OCI-LY7 (cell line): ENCODE results near the gene CNTNAP1. TPM values are rescaled to one million over a fixed set of nuclear protein-coding genes. Genes with fewer than 3 reads are reported as not detected.

Experiments used
- Bru-seq: library from RNA; stranded (reverse); fragments of 400-500 nt; gene quantifications from one replicate; lab custom pipeline; 2021; lab: Mats Ljungman, UMichigan
- BruChase-seq, 2 experiments: library from RNA; stranded (reverse); fragments of 400-500 nt; gene quantifications; one replicate each; lab custom pipeline; 2021; lab: Mats Ljungman, UMichigan
- BruUV-seq: library from RNA; stranded (reverse); fragments of 400-500 nt; replicated peaks from 2 replicates; lab custom pipeline; 2021; lab: Mats Ljungman, UMichigan
- CTCF ChIA-PET: fragments of 300-600 bp; sonication (Branson Sonifier 250); formaldehyde crosslinking; loops from one replicate; lab custom pipeline; 2022; ENCODE audit warnings: antibody characterized with exemption; ENCODE audit not compliant: unreplicated experiment; lab: Charles Lee
- POLR2A ChIA-PET: fragments of 300-600 bp; sonication (Branson Sonifier 250); formaldehyde crosslinking; loops from one replicate; lab custom pipeline; 2022; ENCODE audit warnings: antibody characterized with exemption; lab: Charles Lee
- DNase-seq: peaks from one replicate; pipeline ENCODE4 v3.0.0-alpha.2; 2015; ENCODE audit warnings: low spot score
- H2AFZ ChIP-seq: fragments of 200-600 bp; sonication (generic), shearing (Covaris generic); 2 replicates; pipeline ENCODE4 v1.6.1; 2014; ENCODE audit warnings: mild to moderate bottlenecking, antibody characterized with exemption, low read length, moderate library complexity
- H3K27ac ChIP-seq: fragments of 200-600 bp; sonication (generic); 2 replicates; pipeline ENCODE4 v1.5.1; 2014; ENCODE audit warnings: mixed run types, low read depth, mild to moderate bottlenecking, moderate library complexity, low read length, inconsistent platforms; ENCODE audit not compliant: poor library complexity, severe bottlenecking
- H3K36me3 ChIP-seq: fragments of 200-600 bp; sonication (generic); 2 replicates; pipeline ENCODE4 v1.6.1; 2014; ENCODE audit warnings: mild to moderate bottlenecking, antibody characterized with exemption, low read length, moderate library complexity, mixed read lengths; ENCODE audit not compliant: insufficient read depth
- H3K4me1 ChIP-seq: fragments of 200-600 bp; sonication (generic); 2 replicates; pipeline ENCODE4 v1.5.1; 2014; ENCODE audit warnings: mild to moderate bottlenecking, low read length; ENCODE audit not compliant: insufficient read depth, poor library complexity, severe bottlenecking
- H3K4me2 ChIP-seq: fragments of 200-600 bp; sonication (generic); 2 replicates; pipeline ENCODE4 v1.6.1; 2014; ENCODE audit warnings: mild to moderate bottlenecking, low read length
- H3K4me3 ChIP-seq: fragments of 200-600 bp; sonication (generic); 2 replicates; pipeline ENCODE4 v1.5.1; 2014; ENCODE audit warnings: mild to moderate bottlenecking, low read depth, low read length; ENCODE audit not compliant: poor library complexity, severe bottlenecking
- H3K79me2 ChIP-seq: fragments of 200-600 bp; sonication (generic); 2 replicates; pipeline ENCODE4 v1.6.1; 2016; ENCODE audit warnings: low read depth, mild to moderate bottlenecking, low read length, moderate library complexity, mixed read lengths; ENCODE audit not compliant: insufficient read depth
- H3K9me2 ChIP-seq: fragments of 200-600 bp; sonication (generic); 2 replicates; pipeline ENCODE4 v1.6.1; 2016; ENCODE audit warnings: mild to moderate bottlenecking, low read length, mixed read lengths; ENCODE audit not compliant: insufficient read depth
- H3K9me3 ChIP-seq: fragments of 200-600 bp; sonication (generic); 2 replicates; pipeline ENCODE4 v1.6.1; 2014; ENCODE audit warnings: mild to moderate bottlenecking, mixed run types, low read length, mixed read lengths
- H4K20me1 ChIP-seq: fragments of 200-600 bp; sonication (generic); 2 replicates; pipeline ENCODE4 v1.6.1; 2014; ENCODE audit warnings: mild to moderate bottlenecking, antibody characterized with exemption, low read length, moderate library complexity, mixed read lengths; ENCODE audit not compliant: insufficient read depth
- EZH2phosphoT487 ChIP-seq: fragments of 200-600 bp; sonication (generic); IDR thresholded peaks from 2 replicates; pipeline ENCODE4 v1.6.1; 2018; ENCODE audit warnings: low read depth, borderline replicate concordance, mild to moderate bottlenecking, mixed run types, antibody characterized with exemption, low read length, moderate library complexity, mixed read lengths
- intact Hi-C: fragments of 100-400 bp; cut with micrococcal nuclease; formaldehyde crosslinking; loops from one replicate; pipeline ENCODE4 v1.10.0; 2022; ENCODE audit not compliant: unreplicated experiment
- long read RNA-seq: library from polyadenylated mRNA; stranded (forward); transcript quantifications from one replicate; pipeline ENCODE4 v2.0.0, GENCODE V29; 2022
- total RNA-seq, 2 experiments: library from RNA; depleted of rRNA in 1 of 2; stranded (reverse); fragments of >200 nt in 1 of 2; shearing (Covaris generic) in 1 of 2; gene quantifications; 2 replicates each; pipeline ENCODE4 v1.2.3, GENCODE V29; 2014 to 2022
- TF ChIP-seq, protein P1 (sequence below): fragments of 200-600 bp; sonication (generic); conservative IDR thresholded peaks from 2 replicates; pipeline ENCODE4 v1.5.1; 2014; ENCODE audit warnings: mild to moderate bottlenecking, antibody characterized with exemption, low read length, moderate library complexity, mixed read lengths

CNTNAP1 gene
- total RNA-seq (2014; rRNA removed; shearing (Covaris generic)), result 0.95 and 1.0 TPM in 2 replicates
- 6.8 TPM in 2 replicates for total RNA-seq (2022)
- Bru-seq, nascent RNA, result percentile 31 among the genes with signal in this experiment
- BruChase-seq, experiment 1, labeled RNA remaining after a 6-hour chase, result percentile 43 among the genes with signal in this experiment
- percentile 41 among the genes with signal in this experiment for BruChase-seq, experiment 2, labeled RNA remaining after a 2-hour chase
- long read RNA-seq, partial matches to known transcripts, result 2 of 3 reads
- long read RNA-seq, other reads (novel, unspliced or antisense), result 1 of 3 reads

DNA sequence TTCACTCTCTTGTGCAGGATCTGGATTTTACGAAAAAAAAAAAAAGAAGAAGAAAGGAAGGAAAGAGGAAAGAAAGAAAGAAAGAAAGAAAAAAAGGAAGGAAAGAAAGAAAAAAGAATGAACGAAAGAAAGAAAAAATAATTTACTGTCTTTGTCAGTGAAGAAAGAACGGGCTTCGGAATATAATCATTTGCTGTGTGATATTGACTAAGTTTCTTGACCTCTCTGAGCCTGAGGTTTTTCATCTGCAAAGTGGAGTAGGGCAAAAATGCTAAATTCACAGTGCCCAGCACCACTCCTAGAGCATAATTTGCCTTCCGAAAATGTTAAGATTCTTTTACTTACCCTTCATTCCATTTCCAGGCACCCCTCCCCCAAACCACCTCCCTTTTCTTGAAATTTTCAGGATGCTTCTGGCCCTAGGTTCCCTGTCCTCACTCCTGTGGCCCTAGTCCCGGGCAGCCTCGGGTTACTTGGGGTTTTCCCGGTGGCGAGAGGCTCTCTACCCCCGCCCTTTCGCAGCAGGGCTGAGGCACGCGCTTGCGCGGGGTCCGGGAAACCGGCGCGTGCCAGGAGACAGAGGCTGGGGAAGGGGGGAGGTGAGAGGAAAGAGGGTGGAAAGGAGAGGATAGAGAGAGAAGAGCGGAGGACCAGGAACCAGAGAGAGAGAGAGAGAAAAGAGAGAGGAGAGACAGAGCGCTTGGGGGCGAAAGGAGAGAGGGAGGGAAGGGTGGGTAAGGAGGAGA lies at the start of gene CNTNAP1:
Gene CNTNAP1, plus strand, starts transcription at position 556 of the 746 bp plus-strand sequence. CDS start 299 bp downstream, outside the sequence.
- POLR2A ChIA-PET, result interaction anchor here (0.5 to 0.6 kb wide), 2 partner anchors 59 to 315 kb away, joined by 3 to 5 read pairs; no protein-coding TSS in a partner anchor
- no peaks in the 10 kb centered on the region for H4K20me1 ChIP-seq
- H3K9me2 ChIP-seq, result no peaks in the 10 kb centered on the region
- no peak for DNase-seq
- no peaks in the 10 kb centered on the region for H3K36me3 ChIP-seq
- CTCF ChIA-PET, result no interaction called here
- H2AFZ ChIP-seq, result peak within 1 kb of the TSS; percentile 66; the same call in 1 of the 2 replicates
- no peaks in the 10 kb centered on the region for H3K9me3 ChIP-seq
- peak within 1 kb of the TSS; percentile 42 for H3K4me3 ChIP-seq
- H3K4me2 ChIP-seq, result peak within 1 kb of the TSS; percentile 59
- H3K27ac ChIP-seq, result no peak within 1 kb of the TSS
- no peak for TF ChIP-seq EZH2phosphoT487
- TF ChIP-seq, protein P1, sequence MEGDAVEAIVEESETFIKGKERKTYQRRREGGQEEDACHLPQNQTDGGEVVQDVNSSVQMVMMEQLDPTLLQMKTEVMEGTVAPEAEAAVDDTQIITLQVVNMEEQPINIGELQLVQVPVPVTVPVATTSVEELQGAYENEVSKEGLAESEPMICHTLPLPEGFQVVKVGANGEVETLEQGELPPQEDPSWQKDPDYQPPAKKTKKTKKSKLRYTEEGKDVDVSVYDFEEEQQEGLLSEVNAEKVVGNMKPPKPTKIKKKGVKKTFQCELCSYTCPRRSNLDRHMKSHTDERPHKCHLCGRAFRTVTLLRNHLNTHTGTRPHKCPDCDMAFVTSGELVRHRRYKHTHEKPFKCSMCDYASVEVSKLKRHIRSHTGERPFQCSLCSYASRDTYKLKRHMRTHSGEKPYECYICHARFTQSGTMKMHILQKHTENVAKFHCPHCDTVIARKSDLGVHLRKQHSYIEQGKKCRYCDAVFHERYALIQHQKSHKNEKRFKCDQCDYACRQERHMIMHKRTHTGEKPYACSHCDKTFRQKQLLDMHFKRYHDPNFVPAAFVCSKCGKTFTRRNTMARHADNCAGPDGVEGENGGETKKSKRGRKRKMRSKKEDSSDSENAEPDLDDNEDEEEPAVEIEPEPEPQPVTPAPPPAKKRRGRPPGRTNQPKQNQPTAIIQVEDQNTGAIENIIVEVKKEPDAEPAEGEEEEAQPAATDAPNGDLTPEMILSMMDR, result no peak
- H3K4me1 ChIP-seq, result peaks cover 47% of the 10 kb centered on the region
- no TSS peak for BruUV-seq
- H3K79me2 ChIP-seq, result no peaks in the 10 kb centered on the region
- intact Hi-C loops, result no loop called here

DNA sequence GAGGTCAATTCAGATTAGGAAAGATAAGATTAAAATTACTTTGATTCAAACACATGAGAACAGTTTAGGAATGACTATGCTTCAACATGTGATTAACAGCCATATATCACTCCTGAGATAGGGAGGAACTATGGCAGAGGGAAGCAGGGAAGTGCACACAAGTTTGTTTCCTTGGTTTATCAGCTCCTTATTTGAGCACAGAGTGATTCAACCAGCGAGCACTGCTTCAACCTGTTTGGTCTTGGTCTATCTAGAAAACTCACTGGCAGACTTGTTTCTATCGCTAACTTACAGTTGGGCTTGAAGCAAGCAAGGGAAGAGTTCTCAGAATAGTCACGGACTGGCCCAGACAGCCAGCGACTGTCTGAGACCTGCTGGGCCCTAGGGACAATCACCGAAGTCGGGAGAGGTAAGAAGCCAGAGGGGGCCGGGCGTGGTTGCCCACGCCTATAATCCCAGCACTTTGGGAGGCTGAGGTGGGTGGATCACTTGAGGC lies 49.3 kb upstream of the CNTNAP1 start:
- no peak for DNase-seq
- no peaks in the 10 kb centered on the region for H3K9me3 ChIP-seq
- no peak for TF ChIP-seq EZH2phosphoT487
- TF ChIP-seq, protein P1, result no peak
- no peak overlapping the region for H3K27ac ChIP-seq
- H3K36me3 ChIP-seq, result no peaks in the 10 kb centered on the region
- no peaks in the 10 kb centered on the region for H3K9me2 ChIP-seq
- H3K79me2 ChIP-seq, result no peaks in the 10 kb centered on the region
- no peaks in the 10 kb centered on the region for H3K4me1 ChIP-seq
- H4K20me1 ChIP-seq, result no peaks in the 10 kb centered on the region
- H3K4me3 ChIP-seq, result no peak overlapping the region
- CTCF ChIA-PET, result no interaction called here
- intact Hi-C loops, result no loop called here
- POLR2A ChIA-PET, result interaction anchor here (0.8 to 1.6 kb wide), 2 partner anchors 15 to 22 kb away, joined by 3 read pairs; no protein-coding TSS in a partner anchor
- no peak overlapping the region for H2AFZ ChIP-seq
- no peak overlapping the region for H3K4me2 ChIP-seq
- no TSS peak for BruUV-seq
